Measurements from ENCODE around the gene DACT1.

Gene DACT1

GRCh38 chr14:58636129-58636528 lies 1.6 kb upstream of the DACT1 start:
- DNase-seq (ENCODE audit: low read depth) = no peak

- DNase-seq (ENCODE audit: low read depth) = peak; percentile 90
Measured at GRCh38 chr14:58637040-58637390, 747 bp upstream of the DACT1 start.

GRCh38 chr14:58638231-58639197 lies 752 bp downstream of the DACT1 start:
- DNase-seq (ENCODE audit: low read depth) = peak; percentile 49

GRCh38 chr14:58639198-58639565 lies 1.4 kb downstream of the DACT1 start:
- no peak for DNase-seq (ENCODE audit: low read depth)

GRCh38 chr14:58639842-58640484 lies 2.2 kb downstream of the DACT1 start:
- peak; percentile 91 for DNase-seq (ENCODE audit: low read depth)

GRCh38 chr14:58640959-58641358 lies 3.2 kb downstream of the DACT1 start:
- no peak for DNase-seq (ENCODE audit: low read depth)

GRCh38 chr14:58641509-58641908 lies 3.7 kb downstream of the DACT1 start:
- DNase-seq (ENCODE audit: low read depth) = no peak

- no peak for DNase-seq (ENCODE audit: low read depth)
Measured at GRCh38 chr14:58643366-58643765, 5.6 kb downstream of the DACT1 start.

GRCh38 chr14:58645641-58646040 lies 7.9 kb downstream of the DACT1 start:
- no peak for DNase-seq (ENCODE audit: low read depth)

- no peak for DNase-seq (ENCODE audit: low read depth)
Measured at GRCh38 chr14:58646479-58646878, 8.7 kb downstream of the DACT1 start.

GRCh38 chr14:58647777-58648176 lies 10.0 kb downstream of the DACT1 start:
- no peak for DNase-seq (ENCODE audit: low read depth)

- DNase-seq (ENCODE audit: low read depth) = no peak
Measured at GRCh38 chr14:58650857-58651256, 13.1 kb downstream of the DACT1 start.

GRCh38 chr14:58656671-58657411 lies 19.1 kb downstream of the DACT1 start:
- no peak for DNase-seq (ENCODE audit: low read depth)

GRCh38 chr14:58659061-58659460 lies 21.3 kb downstream of the DACT1 start:
- DNase-seq (ENCODE audit: low read depth) = no peak

GRCh38 chr14:58659846-58660245 lies 22.1 kb downstream of the DACT1 start:
- DNase-seq (ENCODE audit: low read depth) = no peak

- DNase-seq (ENCODE audit: low read depth) = no peak
Measured at GRCh38 chr14:58660407-58660806, 22.6 kb downstream of the DACT1 start.

- DNase-seq (ENCODE audit: low read depth) = no peak
Measured at GRCh38 chr14:58662018-58662417, 24.3 kb downstream of the DACT1 start.

GRCh38 chr14:58662759-58663158 lies 25.0 kb downstream of the DACT1 start:
- no peak for DNase-seq (ENCODE audit: low read depth)

- DNase-seq (ENCODE audit: low read depth) = peak; percentile 88
Measured at GRCh38 chr14:58663494-58664111, 25.8 kb downstream of the DACT1 start.

- DNase-seq (ENCODE audit: low read depth) = no peak
Measured at GRCh38 chr14:58665773-58666500, 28.2 kb downstream of the DACT1 start.

- no peak for DNase-seq (ENCODE audit: low read depth)
Measured at GRCh38 chr14:58666737-58667136, 29.0 kb downstream of the DACT1 start.

- peak; percentile 23 for DNase-seq (ENCODE audit: low read depth)
Measured at GRCh38 chr14:58667900-58668299, 30.1 kb downstream of the DACT1 start.

All from EH (cell line).